Measurements from ENCODE around the gene XG.
"Not testable (repeated sequence)": the region's sequence is repeated elsewhere in the genome, so short reads cannot be mapped to it uniquely, and the experiment has no call there.

GRCh38 chrX:2752441-2752840 lies 601 bp downstream of the XG start:
- TF ChIP-seq CTCF (IDR thresholded peaks at IDR 0.05; ENCODE audit: low read depth, low read length, poor library complexity, severe bottlenecking); EZH2phosphoT487 (IDR thresholded peaks at IDR 0.05; ENCODE audit: borderline replicate concordance, low read length): not testable (repeated sequence)

Measured in DOHH2 (cell line).